Endothelial cell of umbilical vein (primary cell): ENCODE data around the gene XAGE2. TPM values are rescaled to one million over a fixed set of nuclear protein-coding genes. Genes with fewer than 3 reads are reported as not detected.

Experiments
- BruUV-seq: library from RNA; stranded (reverse); fragments of 400-500 nt; replicated peaks from 2 replicates; lab custom pipeline; 2021; lab: Mats Ljungman, UMichigan
- CTCF ChIA-PET: fragments of 300-600, 350-600 bp; sonication (Branson Sonifier 250); formaldehyde crosslinking; loops from one replicate; lab custom pipeline; 2021; ENCODE audit warnings: antibody characterized with exemption, inconsistent platforms; lab: Charles Lee
- POLR2A ChIA-PET: fragments of 300-600, 350-600 bp; sonication (Branson Sonifier 250); formaldehyde crosslinking; loops from one replicate; lab custom pipeline; 2021; ENCODE audit warnings: antibody characterized with exemption, inconsistent platforms; lab: Charles Lee
- DNase-seq: peaks from one replicate; pipeline ENCODE4 v3.0.0-alpha.2; 2011; ENCODE audit warnings: low read depth, low spot score
- FAIRE-seq: peaks from 2 replicates; lab custom pipeline; 2011; peaks lifted over from hg19 to GRCh38; lab: Jason Lieb, UNC
- H2AFZ ChIP-seq: 2 replicates; pipeline ENCODE4 v1.6.0; 2012; ENCODE audit warnings: low read depth, low read length, control low read depth, inconsistent platforms
- H3K27ac ChIP-seq: 2 replicates; pipeline ENCODE4 v1.5.1; 2011; ENCODE audit warnings: low read depth, mild to moderate bottlenecking, control low read depth, low read length, moderate library complexity; ENCODE audit not compliant: insufficient read depth
- H3K27me3 ChIP-seq, 2 experiments: 2 replicates each; pipeline versions ENCODE4 v1.6.0 to v1.6.1; 2011; ENCODE audit warnings: low read length in 2 of 2, mixed read lengths in 1 of 2; ENCODE audit not compliant: control insufficient read depth in 2 of 2, insufficient read depth in 2 of 2
- H3K36me3 ChIP-seq, 2 experiments: 2 replicates in 1 of 2; 3 replicates in 1 of 2; pipeline ENCODE4 v1.5.1; 2011; ENCODE audit warnings: low read length in 2 of 2, mild to moderate bottlenecking in 1 of 2, moderate library complexity in 1 of 2; ENCODE audit not compliant: control insufficient read depth in 2 of 2, insufficient read depth in 2 of 2; ENCODE audit errors: extremely low read depth in 1 of 2
- H3K4me1 ChIP-seq: 3 replicates; pipeline ENCODE4 v1.5.1; 2011; ENCODE audit warnings: mild to moderate bottlenecking, low read length; ENCODE audit not compliant: control insufficient read depth, insufficient read depth; ENCODE audit errors: extremely low read depth
- H3K4me2 ChIP-seq: 2 replicates; pipeline ENCODE4 v1.6.1; 2011; ENCODE audit warnings: low read length, control low read depth, mixed read lengths; ENCODE audit not compliant: insufficient read depth
- H3K4me3 ChIP-seq, 3 experiments: fragments of 200-600 bp in 1 of 3; sonication (generic), shearing (Covaris generic) in 1 of 3; replicated peaks in 1 of 3; 2 replicates each; pipeline ENCODE4 v1.5.1; 2011 to 2016; ENCODE audit warnings: control low read depth in 3 of 3, low read length in 3 of 3, mild to moderate bottlenecking in 2 of 3, inconsistent platforms in 1 of 3, low read depth in 1 of 3, moderate library complexity in 1 of 3; ENCODE audit not compliant: insufficient read depth in 1 of 3
- H3K79me2 ChIP-seq: 2 replicates; pipeline ENCODE4 v1.6.0; 2012; ENCODE audit warnings: low read length, inconsistent platforms; ENCODE audit not compliant: control insufficient read depth, insufficient read depth
- H3K9ac ChIP-seq: replicated peaks from 2 replicates; pipeline ENCODE3; 2011; ENCODE audit warnings: low read length, control low read depth; ENCODE audit not compliant: insufficient read depth; ENCODE audit errors: extremely low read depth
- H3K9me1 ChIP-seq: replicated peaks from 3 replicates; pipeline ENCODE4 v1.6.0; 2011; ENCODE audit warnings: mild to moderate bottlenecking, low read length; ENCODE audit not compliant: control insufficient read depth, insufficient read depth; ENCODE audit errors: extremely low read depth
- H3K9me3 ChIP-seq: replicated peaks from 2 replicates; pipeline ENCODE4 v1.5.1; 2012; ENCODE audit warnings: low read length, inconsistent platforms; ENCODE audit not compliant: control insufficient read depth, insufficient read depth
- H4K20me1 ChIP-seq: replicated peaks from 2 replicates; pipeline ENCODE3; 2011; ENCODE audit warnings: mild to moderate bottlenecking, low read length; ENCODE audit not compliant: control insufficient read depth, insufficient read depth; ENCODE audit errors: extremely low read depth
- EZH2 ChIP-seq: IDR thresholded peaks from 2 replicates; pipeline ENCODE4 v1.6.1; 2012; ENCODE audit warnings: borderline replicate concordance, low read depth, mild to moderate bottlenecking, moderate library complexity, low read length, inconsistent platforms; ENCODE audit not compliant: severe bottlenecking
- FOS ChIP-seq: IDR thresholded peaks from 2 replicates; pipeline ENCODE4 v1.6.1; 2011; ENCODE audit warnings: mild to moderate bottlenecking, low read length, moderate library complexity, borderline replicate concordance; ENCODE audit not compliant: insufficient read depth
- JUN ChIP-seq: IDR thresholded peaks from 2 replicates; pipeline ENCODE4 v1.6.1; 2011; ENCODE audit warnings: borderline replicate concordance, low read depth; ENCODE audit not compliant: insufficient read length, insufficient read depth
- MYC ChIP-seq: IDR thresholded peaks from one replicate; pipeline ENCODE4 v1.6.1; 2011; ENCODE audit warnings: mild to moderate bottlenecking, low read depth, low read length
- POLR2A ChIP-seq: IDR thresholded peaks from 2 replicates; pipeline ENCODE4 v1.6.1; 2012; ENCODE audit warnings: low read depth, mild to moderate bottlenecking, control low read depth, low read length
- dilution Hi-C: fragments of 300-500 bp; cut with MboI; formaldehyde crosslinking; loops from one replicate; pipeline ENCODE4 v1.15.0; 2019; ENCODE audit warnings: low sequenced_read_pairs; ENCODE audit not compliant: extremely low pct_ligation_motif_present
- intact Hi-C: fragments of 100-400 bp; cut with micrococcal nuclease; formaldehyde crosslinking; loops from one replicate; pipeline ENCODE4 v1.10.0; 2022
- polyA plus RNA-seq, 4 experiments: library from polyadenylated mRNA; depleted of rRNA in 3 of 4; stranded (reverse) in 3 of 4; unstranded in 1 of 4; fragments of >200 nt; gene quantifications; 2 replicates each; pipeline versions ENCODE4 v1.2.1 to v1.2.3, GENCODE V29; 2011 to 2012; ENCODE audit warnings: missing spikeins in 1 of 4
- total RNA-seq: library from RNA; stranded (reverse); gene quantifications from 2 replicates; pipeline ENCODE4 v1.2.3, GENCODE V29; 2021
- TF ChIP-seq, protein P1 (sequence below), 2 donors: IDR thresholded peaks; 1 replicate in 1 of 2; 2 replicates in 1 of 2; pipeline ENCODE4 v1.5.1; 2011; ENCODE audit warnings: low read length in 2 of 2, mild to moderate bottlenecking in 2 of 2, moderate library complexity in 2 of 2, control low read depth in 1 of 2, inconsistent platforms in 1 of 2, low read depth in 1 of 2; ENCODE audit not compliant: insufficient read depth in 1 of 2; ENCODE audit errors: extremely low read depth in 1 of 2

XAGE2 gene
- total and polyA plus RNA-seq, 2 donors (not counting 3 experiments of a cell fraction or from before 2014, with no cell fraction given): not detected

DNA sequence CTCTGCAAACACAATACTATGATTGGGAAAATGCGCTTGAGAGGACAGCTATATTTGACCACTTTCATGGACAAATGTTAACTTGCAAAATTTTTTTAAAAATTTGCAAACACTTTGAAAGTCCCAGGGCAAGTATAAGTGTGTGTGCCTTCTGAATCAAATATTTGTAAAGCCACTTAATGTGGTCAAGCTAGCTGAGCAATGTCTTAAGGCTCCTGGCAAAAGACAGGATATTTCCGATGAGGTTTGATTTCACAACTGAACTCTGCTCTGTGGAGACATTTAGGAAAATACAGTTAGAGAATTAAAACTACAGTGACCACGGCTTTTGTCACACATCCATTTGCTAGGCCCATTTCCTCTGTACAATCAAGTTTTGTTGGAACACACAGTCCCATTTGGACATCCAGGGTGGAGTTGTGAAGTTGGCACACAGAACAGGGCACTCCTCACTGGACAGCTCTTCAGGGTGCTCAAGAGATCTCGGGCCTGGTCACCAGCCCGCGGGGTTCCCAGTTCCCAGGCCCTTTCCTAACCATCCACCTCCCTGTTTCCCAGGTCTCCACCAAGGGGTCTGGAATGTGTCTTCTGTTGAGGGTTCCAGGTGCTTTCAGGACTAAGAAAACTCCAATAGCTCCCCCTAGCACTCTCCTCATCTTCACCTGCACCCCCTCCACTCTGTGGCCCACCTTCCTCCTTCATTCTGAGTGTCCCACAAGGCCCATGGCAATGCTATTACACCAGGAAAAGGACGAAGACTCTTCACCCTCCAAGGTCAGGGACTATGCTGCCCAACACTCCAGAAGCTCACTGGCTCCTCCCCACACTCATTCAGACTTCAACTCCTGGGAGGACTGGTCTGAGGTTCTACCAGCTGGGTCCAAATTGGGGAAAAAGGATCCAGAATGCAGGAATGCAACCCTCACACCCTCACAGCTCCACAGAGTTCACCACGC is 41.9 kb downstream of the XAGE2 start:
- H2AFZ ChIP-seq: no peak overlapping the region
- TF ChIP-seq EZH2: no peak
- TF ChIP-seq MYC: no peak
- no peak for TF ChIP-seq JUN
- TF ChIP-seq, protein P1, sequence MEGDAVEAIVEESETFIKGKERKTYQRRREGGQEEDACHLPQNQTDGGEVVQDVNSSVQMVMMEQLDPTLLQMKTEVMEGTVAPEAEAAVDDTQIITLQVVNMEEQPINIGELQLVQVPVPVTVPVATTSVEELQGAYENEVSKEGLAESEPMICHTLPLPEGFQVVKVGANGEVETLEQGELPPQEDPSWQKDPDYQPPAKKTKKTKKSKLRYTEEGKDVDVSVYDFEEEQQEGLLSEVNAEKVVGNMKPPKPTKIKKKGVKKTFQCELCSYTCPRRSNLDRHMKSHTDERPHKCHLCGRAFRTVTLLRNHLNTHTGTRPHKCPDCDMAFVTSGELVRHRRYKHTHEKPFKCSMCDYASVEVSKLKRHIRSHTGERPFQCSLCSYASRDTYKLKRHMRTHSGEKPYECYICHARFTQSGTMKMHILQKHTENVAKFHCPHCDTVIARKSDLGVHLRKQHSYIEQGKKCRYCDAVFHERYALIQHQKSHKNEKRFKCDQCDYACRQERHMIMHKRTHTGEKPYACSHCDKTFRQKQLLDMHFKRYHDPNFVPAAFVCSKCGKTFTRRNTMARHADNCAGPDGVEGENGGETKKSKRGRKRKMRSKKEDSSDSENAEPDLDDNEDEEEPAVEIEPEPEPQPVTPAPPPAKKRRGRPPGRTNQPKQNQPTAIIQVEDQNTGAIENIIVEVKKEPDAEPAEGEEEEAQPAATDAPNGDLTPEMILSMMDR (IDR thresholded peaks at IDR 0.05; ENCODE audit: extremely low read depth in 1 of 2, insufficient read depth in 1 of 2, low read depth in 1 of 2, low read length in 2 of 2): no peak
- TF ChIP-seq FOS: no peak
- TF ChIP-seq POLR2A: no peak
- H3K79me2 ChIP-seq: no peaks in the 10 kb centered on the region
- intact Hi-C loops: no loop called here
- FAIRE-seq: no peak
- H3K9me3 ChIP-seq: no peaks in the 10 kb centered on the region
- H3K4me2 ChIP-seq: no peak overlapping the region
- CTCF ChIA-PET: no interaction called here
- H3K4me3 ChIP-seq: no peak overlapping the region
- no peaks in the 10 kb centered on the region for H3K4me1 ChIP-seq
- no peaks in the 10 kb centered on the region for H3K27me3 ChIP-seq
- no peak for DNase-seq
- H3K27ac ChIP-seq: no peak overlapping the region
- H4K20me1 ChIP-seq: no peaks in the 10 kb centered on the region
- H3K9ac ChIP-seq: no peak overlapping the region
- dilution Hi-C loops: no loop called here
- BruUV-seq: no TSS peak
- no peaks in the 10 kb centered on the region for H3K36me3 ChIP-seq
- POLR2A ChIA-PET: no interaction called here
- H3K9me1 ChIP-seq: no peaks in the 10 kb centered on the region
